Measurements from ENCODE around the gene CCDC50. TPM values are rescaled to one million over a fixed set of nuclear protein-coding genes. Genes with fewer than 3 reads are reported as not detected.

Gene CCDC50
- total RNA-seq, 1 donor from 2014 or later, result 63.5 TPM

DNA sequence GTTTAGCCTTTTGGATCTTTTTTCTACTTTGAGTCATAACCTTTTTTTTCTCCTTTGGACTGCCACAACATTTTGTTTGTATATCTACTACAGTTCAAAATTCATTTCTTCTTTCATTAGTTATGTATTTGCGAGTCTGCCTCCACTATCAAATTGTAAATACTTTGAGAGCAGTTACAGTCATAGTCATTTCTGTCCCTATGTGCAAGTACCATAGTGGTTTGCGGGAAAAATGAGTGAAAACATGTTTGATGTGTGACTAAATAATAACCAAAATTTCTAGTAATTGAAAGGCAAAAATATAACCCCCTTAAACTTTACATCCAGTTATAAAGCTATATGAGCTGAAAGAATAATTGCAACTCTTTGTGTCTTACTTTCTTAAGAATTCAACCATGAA, 45.8 kb upstream of the CCDC50 start:
- peaks cover 7% of the 10 kb centered on the region for H3K4me1 Mint-ChIP-seq (ENCODE audit: unreplicated experiment)
- no peak overlapping the region for H3K27ac Mint-ChIP-seq (ENCODE audit: unreplicated experiment)
- DNase-seq (ENCODE audit: low spot score), result no peak
- TF ChIP-seq, protein P1, sequence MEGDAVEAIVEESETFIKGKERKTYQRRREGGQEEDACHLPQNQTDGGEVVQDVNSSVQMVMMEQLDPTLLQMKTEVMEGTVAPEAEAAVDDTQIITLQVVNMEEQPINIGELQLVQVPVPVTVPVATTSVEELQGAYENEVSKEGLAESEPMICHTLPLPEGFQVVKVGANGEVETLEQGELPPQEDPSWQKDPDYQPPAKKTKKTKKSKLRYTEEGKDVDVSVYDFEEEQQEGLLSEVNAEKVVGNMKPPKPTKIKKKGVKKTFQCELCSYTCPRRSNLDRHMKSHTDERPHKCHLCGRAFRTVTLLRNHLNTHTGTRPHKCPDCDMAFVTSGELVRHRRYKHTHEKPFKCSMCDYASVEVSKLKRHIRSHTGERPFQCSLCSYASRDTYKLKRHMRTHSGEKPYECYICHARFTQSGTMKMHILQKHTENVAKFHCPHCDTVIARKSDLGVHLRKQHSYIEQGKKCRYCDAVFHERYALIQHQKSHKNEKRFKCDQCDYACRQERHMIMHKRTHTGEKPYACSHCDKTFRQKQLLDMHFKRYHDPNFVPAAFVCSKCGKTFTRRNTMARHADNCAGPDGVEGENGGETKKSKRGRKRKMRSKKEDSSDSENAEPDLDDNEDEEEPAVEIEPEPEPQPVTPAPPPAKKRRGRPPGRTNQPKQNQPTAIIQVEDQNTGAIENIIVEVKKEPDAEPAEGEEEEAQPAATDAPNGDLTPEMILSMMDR (IDR thresholded peaks at IDR 0.05; ENCODE audit: unreplicated experiment), result no peak
- H3K36me3 Mint-ChIP-seq (ENCODE audit: low read depth, unreplicated experiment), result no peaks in the 10 kb centered on the region
- no peaks in the 10 kb centered on the region for H3K9me3 Mint-ChIP-seq (ENCODE audit: unreplicated experiment)
- no peak overlapping the region for H3K4me3 Mint-ChIP-seq (ENCODE audit: unreplicated experiment)
- no peaks in the 10 kb centered on the region for H3K27me3 Mint-ChIP-seq (ENCODE audit: unreplicated experiment)

DNA sequence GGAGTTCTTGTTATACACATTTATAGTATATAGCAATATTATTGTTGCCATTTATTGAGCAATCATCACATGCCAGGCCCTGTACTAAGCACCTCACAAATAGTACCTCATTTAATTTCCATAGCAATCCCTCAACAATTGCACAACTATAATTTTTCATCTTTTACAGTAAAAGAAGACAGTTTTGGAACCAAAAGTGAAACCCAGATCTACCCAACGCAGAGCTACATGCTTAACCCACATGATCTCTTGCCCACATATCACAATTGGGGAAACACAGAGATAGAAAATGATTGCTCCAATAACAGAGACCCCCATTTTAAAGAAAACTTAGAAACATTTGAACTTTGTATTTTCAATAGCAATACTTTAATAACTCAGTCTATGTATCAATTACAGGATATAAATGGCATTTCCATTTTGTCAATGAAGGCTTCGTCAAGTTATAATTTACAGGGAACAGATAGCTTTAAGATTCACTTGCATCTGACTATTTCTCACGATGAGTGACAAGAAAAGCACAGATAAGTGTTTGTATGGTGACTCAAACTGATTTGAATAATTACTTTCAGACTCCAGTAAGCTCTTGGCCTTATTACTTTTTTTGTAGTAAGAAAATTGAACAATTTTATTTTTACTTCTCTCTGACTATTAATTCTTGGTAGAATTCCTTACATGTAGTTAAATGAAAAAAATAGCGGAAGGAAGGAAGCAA, 38.7 kb upstream of the CCDC50 start:
- Mint-ChIP-seq H3K27me3 (ENCODE audit: unreplicated experiment) (no peaks in the 10 kb centered on the region), H3K36me3 (ENCODE audit: low read depth, unreplicated experiment) (no peaks in the 10 kb centered on the region), H3K4me1 (ENCODE audit: unreplicated experiment) (peaks cover 4% of the 10 kb centered on the region), H3K9me3 (ENCODE audit: unreplicated experiment) (no peaks in the 10 kb centered on the region), H3K27ac (ENCODE audit: unreplicated experiment) (no peak overlapping the region), H3K4me3 (ENCODE audit: unreplicated experiment) (no peak overlapping the region)
- TF ChIP-seq, protein P1 (IDR thresholded peaks at IDR 0.05; ENCODE audit: unreplicated experiment), result no peak
- no peak for DNase-seq (ENCODE audit: low spot score)

DNA sequence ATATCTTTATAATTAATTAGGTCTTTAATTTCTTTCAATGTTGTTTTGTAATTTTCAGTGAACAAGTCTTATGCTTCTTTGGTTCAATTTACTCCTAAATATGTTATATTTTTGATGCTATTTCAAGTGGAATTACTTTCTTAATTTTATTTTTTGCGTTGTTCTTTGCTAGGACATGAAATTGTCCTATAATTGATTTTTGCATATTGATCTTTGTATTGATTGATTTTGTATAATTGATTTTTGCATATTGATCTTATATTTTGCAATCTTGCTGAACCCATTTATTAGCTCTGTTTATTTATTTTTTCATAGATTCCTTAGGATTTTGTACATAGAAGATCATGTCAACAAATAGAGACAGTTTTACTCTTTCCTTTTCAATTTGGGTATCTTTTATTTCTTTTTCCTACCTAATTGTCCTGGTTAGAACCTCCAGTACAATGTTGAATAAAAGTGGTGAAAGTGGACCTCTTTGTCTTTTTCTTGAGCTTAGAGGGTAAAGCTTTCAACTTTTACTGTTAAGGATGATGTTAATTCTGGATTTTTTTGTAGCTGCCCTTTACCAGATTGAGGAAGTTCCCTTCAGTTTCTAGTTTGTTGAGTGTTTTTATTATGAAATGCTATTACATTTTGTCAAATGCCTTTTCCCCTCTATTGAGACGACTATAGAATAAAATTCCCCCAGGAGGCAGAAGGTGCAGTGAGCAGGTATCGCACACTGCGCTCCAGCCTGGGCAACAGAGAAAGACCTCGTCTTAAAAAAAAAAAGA, 36.8 kb upstream of the CCDC50 start:
- H3K27me3 Mint-ChIP-seq (ENCODE audit: unreplicated experiment), result no peaks in the 10 kb centered on the region
- no peaks in the 10 kb centered on the region for H3K36me3 Mint-ChIP-seq (ENCODE audit: low read depth, unreplicated experiment)
- H3K27ac Mint-ChIP-seq (ENCODE audit: unreplicated experiment), result no peak overlapping the region
- no peaks in the 10 kb centered on the region for H3K9me3 Mint-ChIP-seq (ENCODE audit: unreplicated experiment)
- H3K4me3 Mint-ChIP-seq (ENCODE audit: unreplicated experiment), result no peak overlapping the region
- no peak for DNase-seq (ENCODE audit: low spot score)
- TF ChIP-seq, protein P1 (IDR thresholded peaks at IDR 0.05; ENCODE audit: unreplicated experiment), result no peak
- H3K4me1 Mint-ChIP-seq (ENCODE audit: unreplicated experiment), result peaks cover 4% of the 10 kb centered on the region

DNA sequence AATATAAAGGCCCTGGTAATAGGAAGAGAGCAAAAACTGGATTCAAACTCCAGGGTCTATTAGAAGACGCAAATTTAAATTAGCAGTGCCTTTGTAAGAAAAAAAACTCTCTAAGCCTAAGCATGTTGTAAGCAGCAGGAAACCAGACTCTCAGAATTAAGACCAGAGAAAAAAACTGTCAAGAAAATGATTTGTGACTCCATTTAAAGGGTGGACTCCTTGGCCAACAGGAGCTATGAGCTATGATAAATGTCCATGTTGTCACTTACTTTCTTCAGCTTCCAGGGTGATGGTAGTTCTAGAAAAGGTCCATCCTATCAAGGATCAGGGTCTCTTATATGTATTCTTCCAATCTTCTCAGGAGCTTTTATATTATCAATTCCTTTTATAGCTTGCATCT, 34.9 kb upstream of the CCDC50 start:
- H3K27me3 Mint-ChIP-seq (ENCODE audit: unreplicated experiment), result no peaks in the 10 kb centered on the region
- peaks cover 4% of the 10 kb centered on the region for H3K4me1 Mint-ChIP-seq (ENCODE audit: unreplicated experiment)
- H3K9me3 Mint-ChIP-seq (ENCODE audit: unreplicated experiment), result no peaks in the 10 kb centered on the region
- no peak overlapping the region for H3K27ac Mint-ChIP-seq (ENCODE audit: unreplicated experiment)
- H3K36me3 Mint-ChIP-seq (ENCODE audit: low read depth, unreplicated experiment), result no peaks in the 10 kb centered on the region
- H3K4me3 Mint-ChIP-seq (ENCODE audit: unreplicated experiment), result no peak overlapping the region
- TF ChIP-seq, protein P1 (IDR thresholded peaks at IDR 0.05; ENCODE audit: unreplicated experiment), result no peak
- DNase-seq (ENCODE audit: low spot score), result no peak

DNA sequence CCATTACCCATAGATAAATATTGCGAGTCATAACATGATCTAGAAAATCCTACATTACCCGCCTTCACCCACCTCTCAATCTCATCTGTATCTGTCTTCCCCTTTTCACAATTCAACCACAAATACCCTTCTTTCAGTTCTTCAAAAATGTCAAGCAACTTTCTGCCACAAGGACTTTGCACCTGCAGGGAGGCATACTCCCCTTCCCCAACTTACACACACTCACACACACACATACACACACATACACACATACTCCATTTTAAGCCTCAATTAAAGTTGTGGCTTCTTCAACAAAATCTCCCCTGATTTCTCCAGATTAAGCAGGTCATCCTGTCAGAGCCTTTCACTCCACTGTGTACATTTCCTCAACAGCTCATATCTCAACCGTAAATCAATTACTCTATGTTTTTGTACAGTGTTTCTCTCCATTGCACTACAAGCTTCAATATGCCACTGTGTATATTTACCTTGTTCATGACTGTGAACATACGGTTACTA, 33.1 kb upstream of the CCDC50 start:
- TF ChIP-seq, protein P1 (IDR thresholded peaks at IDR 0.05; ENCODE audit: unreplicated experiment), result no peak
- H3K36me3 Mint-ChIP-seq (ENCODE audit: low read depth, unreplicated experiment), result no peaks in the 10 kb centered on the region
- H3K4me3 Mint-ChIP-seq (ENCODE audit: unreplicated experiment), result no peak overlapping the region
- no peaks in the 10 kb centered on the region for H3K9me3 Mint-ChIP-seq (ENCODE audit: unreplicated experiment)
- no peak for DNase-seq (ENCODE audit: low spot score)
- no peaks in the 10 kb centered on the region for H3K4me1 Mint-ChIP-seq (ENCODE audit: unreplicated experiment)
- H3K27me3 Mint-ChIP-seq (ENCODE audit: unreplicated experiment), result no peaks in the 10 kb centered on the region
- H3K27ac Mint-ChIP-seq (ENCODE audit: unreplicated experiment), result no peak overlapping the region
